Spinal cord (tissue), 10 donors: ENCODE data around the gene NCK2. TPM values are rescaled to one million over a fixed set of nuclear protein-coding genes. Genes with fewer than 3 reads are reported as not detected.
A peak's percentile ranks its signal among the peaks of the same experiment; 100 is the strongest.
"Not testable (repeated sequence)": the region's sequence is repeated elsewhere in the genome, so short reads cannot be mapped to it uniquely, and the experiment has no call there.

Source experiments
- DNase-seq, 6 donors: peaks; one replicate each; pipeline versions ENCODE4 v3.0.0 to v3.0.0-alpha.2; 2013 to 2015; ENCODE audit warnings: low spot score in 6 of 6, low read depth in 4 of 6
- H3K27ac ChIP-seq: one replicate; pipeline ENCODE4 v1.5.1; 2013; ENCODE audit warnings: low read depth, low read length, control low read depth
- H3K27me3 ChIP-seq: one replicate; pipeline ENCODE4 v1.6.1; 2013; ENCODE audit warnings: low read length; ENCODE audit not compliant: control insufficient read depth, insufficient read depth
- H3K36me3 ChIP-seq: one replicate; pipeline ENCODE4 v1.6.1; 2013; ENCODE audit warnings: low read length; ENCODE audit not compliant: control insufficient read depth, insufficient read depth
- H3K4me1 ChIP-seq: one replicate; pipeline ENCODE4 v1.6.1; 2013; ENCODE audit warnings: low read length; ENCODE audit not compliant: control insufficient read depth, insufficient read depth
- H3K4me3 ChIP-seq: one replicate; pipeline ENCODE4 v1.5.1; 2013; ENCODE audit warnings: low read depth, low read length, control low read depth
- H3K9me3 ChIP-seq: one replicate; pipeline ENCODE4 v1.6.1; 2013; ENCODE audit warnings: low read length; ENCODE audit not compliant: control insufficient read depth, insufficient read depth
- WGBS: methylation state at CpG from one replicate; pipeline ENCODE4 v1.1.5; 2013; ENCODE audit warnings: missing lambda C conversion rate; ENCODE audit not compliant: insufficient coverage; 5-methylcytosine and 5-hydroxymethylcytosine counted together
- polyA plus RNA-seq, 2 donors: library from polyadenylated mRNA; unstranded; fragments of 120-200 nt; gene quantifications; one replicate each; pipeline ENCODE4 v1.2.1, GENCODE V29; 2013; ENCODE audit not compliant: insufficient read length in 2 of 2
- total RNA-seq, 2 donors: library from RNA; depleted of rRNA in 1 of 2; stranded (reverse); fragments of 120-200 nt in 1 of 2; fragments of >200 nt in 1 of 2; gene quantifications; one replicate each; pipeline versions ENCODE4 v1.2.3 to v1.2.4, GENCODE V29; 2013 to 2014
- donor health status: healthy.

The NCK2 gene
- total and polyA plus RNA-seq, 4 donors, result 22.7 to 62.5 (median 51.0) TPM

DNA sequence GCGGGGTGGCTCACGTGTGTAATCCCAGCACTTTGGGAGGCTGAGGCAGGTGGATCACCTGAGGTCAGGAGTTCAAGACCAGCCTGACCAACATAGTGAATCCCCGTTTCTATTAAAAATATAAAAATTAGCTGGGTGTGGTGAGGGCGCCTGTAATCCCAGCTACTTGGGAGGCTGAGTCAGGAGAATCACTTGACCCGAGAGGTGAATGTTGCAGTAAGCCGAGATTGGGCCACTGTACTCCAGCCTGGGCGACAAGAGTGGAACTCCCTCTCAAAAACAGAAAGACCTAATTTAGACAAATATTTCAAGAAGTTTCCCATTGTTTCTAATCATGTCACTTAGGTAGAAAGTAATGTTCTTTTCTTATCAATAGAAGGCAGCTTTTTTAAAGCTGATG, 26.6 kb downstream of the NCK2 start:
- not testable (repeated sequence) for H3K27me3 ChIP-seq, H3K27ac ChIP-seq, DNase-seq, H3K4me3 ChIP-seq, H3K9me3 ChIP-seq, H3K36me3 ChIP-seq
- H3K4me1 ChIP-seq, result peaks cover 20% of the 10 kb centered on the region
- WGBS, result 100% methylated on average over 2 of the region's 7 CpGs

DNA sequence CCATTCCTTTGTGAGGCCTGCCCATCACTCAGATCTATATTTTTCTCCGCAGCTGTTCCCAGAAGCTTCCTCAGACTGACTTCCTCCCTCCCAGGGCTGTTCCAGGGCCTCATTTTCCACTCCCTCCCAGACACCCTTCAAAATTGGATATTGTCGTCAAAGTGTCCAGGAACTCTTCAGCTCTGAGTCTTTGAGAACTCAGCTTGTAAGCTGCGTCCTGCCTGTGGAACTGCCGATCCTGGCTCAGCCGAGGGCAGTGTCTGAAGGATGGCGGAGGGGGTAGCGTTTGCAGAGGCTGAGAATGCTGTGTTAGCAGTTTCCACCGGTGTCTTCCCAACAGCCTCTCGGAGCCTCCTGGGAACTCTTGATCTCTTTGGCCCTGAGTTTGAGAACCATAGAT, 27.1 kb downstream of the NCK2 start:
- WGBS, result 51% methylated on average over 7 of the region's 9 CpGs
- H3K27ac ChIP-seq, result no peak overlapping the region

GRCh38 chr2:105772362-105772761, 27.6 kb downstream of the NCK2 start:
- no peak overlapping the region for H3K4me3 ChIP-seq
- DNase-seq, result no peak
- H3K27me3 ChIP-seq, result no peaks in the 10 kb centered on the region
- peaks cover 30% of the 10 kb centered on the region for H3K4me1 ChIP-seq
- H3K36me3 ChIP-seq, result peaks cover 3% of the 10 kb centered on the region
- H3K9me3 ChIP-seq, result no peaks in the 10 kb centered on the region
- no peak overlapping the region for H3K27ac ChIP-seq
- 76% methylated on average over 5 of the region's 5 CpGs for WGBS

More for the DNA sequence above, 27.1 kb downstream of the NCK2 start:
- peaks cover under 1% of the 10 kb centered on the region for H3K36me3 ChIP-seq
- peaks cover 25% of the 10 kb centered on the region for H3K4me1 ChIP-seq
- H3K4me3 ChIP-seq, result no peak overlapping the region
- H3K27me3 ChIP-seq, result no peaks in the 10 kb centered on the region
- H3K9me3 ChIP-seq, result no peaks in the 10 kb centered on the region
- DNase-seq, result peak in 2 of 6 donors; percentile 46 to 61

- no peak overlapping the region for H3K4me3 ChIP-seq
- no peaks in the 10 kb centered on the region for H3K9me3 ChIP-seq
- H3K36me3 ChIP-seq, result peaks cover 3% of the 10 kb centered on the region
- H3K27me3 ChIP-seq, result no peaks in the 10 kb centered on the region
- 29% methylated on average over 1 of the region's 2 CpGs for WGBS
- H3K27ac ChIP-seq, result no peak overlapping the region
- peaks cover 39% of the 10 kb centered on the region for H3K4me1 ChIP-seq
- DNase-seq, result no peak
Measured at GRCh38 chr2:105773568-105773967, 28.9 kb downstream of the NCK2 start.

- no peak overlapping the region for H3K27ac ChIP-seq
- no peaks in the 10 kb centered on the region for H3K27me3 ChIP-seq
- H3K36me3 ChIP-seq, result peaks cover 3% of the 10 kb centered on the region
- H3K4me3 ChIP-seq, result no peak overlapping the region
- peaks cover 39% of the 10 kb centered on the region for H3K4me1 ChIP-seq
- DNase-seq, result no peak
- WGBS, result 100% methylated on average over 1 of the region's 4 CpGs
- H3K9me3 ChIP-seq, result no peaks in the 10 kb centered on the region
Measured at GRCh38 chr2:105774781-105775337, 30.1 kb downstream of the NCK2 start.

DNA sequence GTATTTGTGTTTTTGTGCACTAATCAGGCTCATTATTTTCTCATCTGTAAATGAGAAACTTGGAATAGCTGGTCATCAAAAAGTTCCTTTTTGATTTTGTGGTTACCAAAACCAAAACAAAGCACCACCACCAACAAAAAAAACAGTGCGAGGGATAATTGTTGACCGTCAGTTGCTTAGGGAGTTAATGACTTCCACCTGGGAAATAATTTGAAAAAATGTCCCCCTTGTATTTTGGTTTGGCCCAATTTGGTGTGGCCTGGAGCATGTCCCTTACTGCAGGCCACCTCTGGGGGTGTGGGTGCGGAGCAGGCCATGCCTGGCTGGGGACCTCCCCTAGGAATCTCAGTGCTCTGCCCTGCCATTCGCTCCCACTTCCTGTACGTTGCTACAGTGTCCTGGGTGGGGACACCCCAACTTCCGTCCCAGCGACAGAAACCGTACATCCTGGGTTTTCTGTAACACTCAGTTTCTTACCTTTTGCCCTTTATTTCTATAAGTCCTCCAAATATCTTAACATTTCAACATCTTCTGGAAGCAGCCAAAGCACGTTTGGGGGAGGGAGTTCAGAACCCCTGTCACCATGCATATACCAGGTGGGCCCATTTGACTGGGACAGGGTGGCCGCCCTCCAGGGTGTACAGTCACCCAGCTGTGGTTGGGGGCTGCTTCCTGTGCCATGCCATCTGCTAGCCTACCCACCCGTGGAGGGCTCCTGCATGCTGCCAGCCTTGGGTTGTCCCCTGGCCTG, 31.3 kb downstream of the NCK2 start:
- WGBS, result 69% methylated on average over 7 of the region's 11 CpGs
- peaks cover 39% of the 10 kb centered on the region for H3K4me1 ChIP-seq
- H3K36me3 ChIP-seq, result peaks cover 3% of the 10 kb centered on the region
- no peak for DNase-seq
- H3K27me3 ChIP-seq, result no peaks in the 10 kb centered on the region
- H3K27ac ChIP-seq, result no peak overlapping the region
- H3K9me3 ChIP-seq, result no peaks in the 10 kb centered on the region
- H3K4me3 ChIP-seq, result no peak overlapping the region

- no peaks in the 10 kb centered on the region for H3K27me3 ChIP-seq
- DNase-seq, result no peak
- peaks cover 39% of the 10 kb centered on the region for H3K4me1 ChIP-seq
- WGBS, result 73% methylated on average over 5 of the region's 5 CpGs
- H3K27ac ChIP-seq, result no peak overlapping the region
- H3K4me3 ChIP-seq, result no peak overlapping the region
- peaks cover 3% of the 10 kb centered on the region for H3K36me3 ChIP-seq
- H3K9me3 ChIP-seq, result no peaks in the 10 kb centered on the region
Measured at GRCh38 chr2:105776560-105776928, 31.8 kb downstream of the NCK2 start.

GRCh38 chr2:105777031-105777482, 32.3 kb downstream of the NCK2 start:
- no peak for DNase-seq
- Histone ChIP-seq H3K36me3 (peaks cover 3% of the 10 kb centered on the region), H3K27ac (no peak overlapping the region), H3K27me3 (no peaks in the 10 kb centered on the region), H3K4me3 (no peak overlapping the region), H3K4me1 (peaks cover 33% of the 10 kb centered on the region), H3K9me3 (no peaks in the 10 kb centered on the region)
- WGBS, result 90% methylated on average over 11 of the region's 13 CpGs

DNA sequence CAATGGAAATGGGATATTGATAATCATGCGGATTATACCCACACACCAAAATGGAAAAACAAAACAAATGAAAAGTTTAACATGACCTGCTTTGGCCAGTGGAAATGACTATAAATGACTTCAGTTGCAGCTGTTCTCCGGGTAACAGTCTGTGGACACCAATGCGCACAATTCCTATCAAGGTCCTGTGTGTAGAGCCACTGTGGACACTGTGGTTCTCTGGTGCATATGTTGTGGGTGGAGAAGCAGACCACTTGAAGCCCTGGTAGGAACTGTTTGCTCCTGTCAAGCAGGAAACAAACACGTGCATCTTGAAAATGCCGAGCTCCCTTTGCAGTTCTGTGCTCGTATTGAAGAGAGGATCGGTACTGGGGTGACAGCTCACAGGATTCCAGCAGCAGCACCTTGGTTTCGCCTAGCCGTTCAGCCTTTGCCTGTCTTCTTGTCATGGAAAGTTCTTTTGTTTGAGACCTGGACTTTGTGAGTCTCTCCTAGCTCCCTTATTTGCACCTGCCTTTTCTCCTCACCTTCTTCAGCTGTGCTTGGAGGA, 32.9 kb downstream of the NCK2 start:
- Histone ChIP-seq H3K4me3 (no peak overlapping the region), H3K27me3 (no peaks in the 10 kb centered on the region), H3K4me1 (peaks cover 30% of the 10 kb centered on the region), H3K36me3 (peaks cover 3% of the 10 kb centered on the region), H3K27ac (no peak overlapping the region), H3K9me3 (no peaks in the 10 kb centered on the region)
- DNase-seq, result no peak
- 61% methylated on average over 8 of the region's 9 CpGs for WGBS
